Trophoblast cell (in vitro differentiated cells and primary cell): ENCODE results near the gene MOCS3. TPM values are rescaled to one million over a fixed set of nuclear protein-coding genes. Genes with fewer than 3 reads are reported as not detected.

Experiments
- DNase-seq, 2 donors: peaks; one replicate each; pipeline ENCODE4 v3.0.0-alpha.2; 2016
- H2AFZ ChIP-seq: 2 replicates; pipeline ENCODE4 v1.6.1; 2013; ENCODE audit warnings: low read length, moderate library complexity, mild to moderate bottlenecking; ENCODE audit not compliant: insufficient read depth, poor library complexity
- H2AK5ac ChIP-seq: 2 replicates; pipeline ENCODE4 v1.6.1; 2013; ENCODE audit warnings: mild to moderate bottlenecking, low read length
- H2BK120ac ChIP-seq: 2 replicates; pipeline ENCODE4 v1.6.1; 2013; ENCODE audit warnings: low read length, mild to moderate bottlenecking, moderate library complexity; ENCODE audit not compliant: insufficient read depth, poor library complexity
- H2BK12ac ChIP-seq: 2 replicates; pipeline ENCODE4 v1.6.1; 2013; ENCODE audit warnings: mild to moderate bottlenecking, low read length, moderate library complexity
- H2BK5ac ChIP-seq: 2 replicates; pipeline ENCODE4 v1.6.1; 2013; ENCODE audit warnings: low read length, low read depth, moderate library complexity, mild to moderate bottlenecking; ENCODE audit not compliant: poor library complexity
- H3K14ac ChIP-seq: 2 replicates; pipeline ENCODE4 v1.6.1; 2013; ENCODE audit warnings: mild to moderate bottlenecking, low read length
- H3K18ac ChIP-seq: 2 replicates; pipeline ENCODE4 v1.6.1; 2013; ENCODE audit warnings: mild to moderate bottlenecking, low read length
- H3K23ac ChIP-seq: 2 replicates; pipeline ENCODE4 v1.6.1; 2013; ENCODE audit warnings: low read length
- H3K27ac ChIP-seq: 2 replicates; pipeline ENCODE4 v1.5.1; 2013; ENCODE audit warnings: low read depth, mild to moderate bottlenecking, inconsistent platforms, low read length, moderate library complexity
- H3K27me3 ChIP-seq: 2 replicates; pipeline ENCODE4 v1.6.1; 2013; ENCODE audit warnings: inconsistent platforms, mild to moderate bottlenecking, low read length, moderate library complexity; ENCODE audit not compliant: insufficient read depth
- H3K36me3 ChIP-seq, 2 experiments: 1 replicate in 1 of 2; 2 replicates in 1 of 2; pipeline ENCODE4 v1.6.1; 2013; ENCODE audit warnings: low read length in 2 of 2, mild to moderate bottlenecking in 2 of 2, moderate library complexity in 1 of 2; ENCODE audit not compliant: insufficient read depth in 2 of 2, control insufficient read depth in 1 of 2
- H3K4ac ChIP-seq: 2 replicates; pipeline ENCODE4 v1.6.1; 2013; ENCODE audit warnings: low read depth, mild to moderate bottlenecking, low read length, moderate library complexity
- H3K4me1 ChIP-seq, 2 experiments: 1 replicate in 1 of 2; 2 replicates in 1 of 2; pipeline ENCODE4 v1.6.1; 2013; ENCODE audit warnings: low read length in 2 of 2, mild to moderate bottlenecking in 2 of 2, moderate library complexity in 1 of 2; ENCODE audit not compliant: insufficient read depth in 2 of 2, control insufficient read depth in 1 of 2
- H3K4me2 ChIP-seq: 2 replicates; pipeline ENCODE4 v1.6.1; 2013; ENCODE audit warnings: inconsistent platforms, mild to moderate bottlenecking, low read length, moderate library complexity
- H3K4me3 ChIP-seq: 2 replicates; pipeline ENCODE4 v1.5.1; 2013; ENCODE audit warnings: mild to moderate bottlenecking, low read depth, low read length, inconsistent platforms
- H3K79me1 ChIP-seq: one replicate; pipeline ENCODE4 v1.6.1; 2013; ENCODE audit warnings: low read length
- H3K79me2 ChIP-seq: 2 replicates; pipeline ENCODE4 v1.6.1; 2013; ENCODE audit warnings: low read length, mild to moderate bottlenecking; ENCODE audit not compliant: control insufficient read depth, insufficient read depth, poor library complexity
- H3K9ac ChIP-seq: 2 replicates; pipeline ENCODE4 v1.6.1; 2013; ENCODE audit warnings: mild to moderate bottlenecking, low read length
- H3K9me3 ChIP-seq: 2 replicates; pipeline ENCODE4 v1.6.1; 2013; ENCODE audit warnings: low read depth, mild to moderate bottlenecking, control low read depth, inconsistent platforms, low read length; ENCODE audit not compliant: insufficient read depth
- H4K12ac ChIP-seq: 2 replicates; pipeline ENCODE4 v1.6.1; 2013; ENCODE audit warnings: low read depth, mild to moderate bottlenecking, low read length, moderate library complexity
- H4K8ac ChIP-seq: 2 replicates; pipeline ENCODE4 v1.6.1; 2013; ENCODE audit warnings: low read depth, mild to moderate bottlenecking, low read length, moderate library complexity
- H4K91ac ChIP-seq: one replicate; pipeline ENCODE4 v1.6.1; 2013; ENCODE audit warnings: low read depth, mild to moderate bottlenecking, low read length, moderate library complexity
- WGBS: extraction: QIAGEN DNeasy Blood & Tissue Kit; methylation state at CpG from one replicate; pipeline ENCODE4 v1.1.7; 2013; ENCODE audit warnings: missing lambda C conversion rate; ENCODE audit not compliant: insufficient read length, insufficient coverage; ENCODE audit errors: extremely low coverage; 5-methylcytosine and 5-hydroxymethylcytosine counted together
- polyA plus RNA-seq: library from polyadenylated mRNA; stranded (reverse); fragments of 200-250 nt; gene quantifications from 2 replicates; pipeline ENCODE4 v1.2.3, GENCODE V29; 2013

The MOCS3 gene
- polyA plus RNA-seq, result 2.7 and 2.9 TPM in 2 replicates

- Histone ChIP-seq H3K14ac (peak within 1 kb of the TSS; percentile 22), H3K79me2 (peaks cover 11% of the 10 kb centered on the region), H3K79me1 (peaks cover 6% of the 10 kb centered on the region), H3K4me2 (peak within 1 kb of the TSS; percentile 98), H4K91ac (peak within 1 kb of the TSS; percentile 72), H3K4me3 (peak within 1 kb of the TSS; percentile 99), H3K18ac (peak within 1 kb of the TSS; percentile 19), H3K27me3 (no peaks in the 10 kb centered on the region), H3K9ac (peak within 1 kb of the TSS; percentile 96), H4K12ac (peak within 1 kb of the TSS; percentile 36), H2BK5ac (peak within 1 kb of the TSS; percentile 47), H4K8ac (peak within 1 kb of the TSS; percentile 93), H2AK5ac (no peak within 1 kb of the TSS), H3K27ac (no peak within 1 kb of the TSS), H3K23ac (no peak within 1 kb of the TSS), H3K4ac (peak within 1 kb of the TSS; percentile 98), H3K36me3 (no peaks in the 10 kb centered on the region), H2BK120ac (peak within 1 kb of the TSS; percentile 47), H2BK12ac (no peak within 1 kb of the TSS), H3K9me3 (no peaks in the 10 kb centered on the region), H3K4me1 (peaks cover 10 to 11% of the 10 kb centered on the region in 2 experiments), H2AFZ (peak within 1 kb of the TSS; percentile 64)
- peak; percentile 87 to 96 for DNase-seq
- no CpG with 5 or more reads among the region's 67 CpGs for WGBS
Measured at GRCh38 chr20:50958615-50959542, at the start of gene MOCS3. Gene MOCS3 (plus strand): TSS chr20:50958818. CDS start chr20:50958843, 25 bp downstream.

- Histone ChIP-seq H3K9ac (no peak overlapping the region), H3K9me3 (no peaks in the 10 kb centered on the region), H4K12ac (no peak overlapping the region), H3K18ac (no peak overlapping the region), H3K4ac (peak overlapping the region; percentile 86), H2AFZ (no peak overlapping the region), H2AK5ac (no peak overlapping the region), H3K14ac (no peak overlapping the region), H3K27me3 (no peaks in the 10 kb centered on the region), H3K36me3 (peaks cover 9 to 11% of the 10 kb centered on the region in 2 experiments), H4K91ac (no peak overlapping the region), H3K4me1 (peaks cover 0 to 3% of the 10 kb centered on the region in 2 experiments), H4K8ac (no peak overlapping the region), H3K79me1 (no peaks in the 10 kb centered on the region), H2BK120ac (no peak overlapping the region), H2BK12ac (no peak overlapping the region), H2BK5ac (no peak overlapping the region), H3K27ac (no peak overlapping the region), H3K23ac (no peak overlapping the region), H3K79me2 (peaks cover 29% of the 10 kb centered on the region), H3K4me2 (no peak overlapping the region), H3K4me3 (no peak overlapping the region)
- WGBS, result no CpG with 5 or more reads among the region's 3 CpGs
- no peak for DNase-seq
Measured at GRCh38 chr20:50909413-50909812, 49.2 kb upstream of the MOCS3 start.

GRCh38 chr20:50911030-50911429 is 47.6 kb upstream of the MOCS3 start:
- Histone ChIP-seq H2BK5ac (no peak overlapping the region), H3K79me2 (peaks cover 28% of the 10 kb centered on the region), H3K79me1 (no peaks in the 10 kb centered on the region), H2AK5ac (no peak overlapping the region), H3K4me2 (no peak overlapping the region), H4K8ac (no peak overlapping the region), H3K18ac (no peak overlapping the region), H2AFZ (no peak overlapping the region), H3K9me3 (no peaks in the 10 kb centered on the region), H3K4me1 (peaks cover 0 to 3% of the 10 kb centered on the region in 2 experiments), H4K91ac (no peak overlapping the region), H3K4ac (peak overlapping the region; percentile 100), H3K27ac (no peak overlapping the region), H3K23ac (no peak overlapping the region), H4K12ac (no peak overlapping the region), H3K27me3 (no peaks in the 10 kb centered on the region), H3K14ac (no peak overlapping the region), H3K4me3 (no peak overlapping the region), H2BK12ac (no peak overlapping the region), H2BK120ac (no peak overlapping the region), H3K36me3 (peaks cover 11% of the 10 kb centered on the region in 2 experiments), H3K9ac (no peak overlapping the region)
- WGBS, result no CpG with 5 or more reads among the region's 3 CpGs
- peak in 1 of 2 donors; percentile 23 for DNase-seq

GRCh38 chr20:50911716-50912115 is 46.9 kb upstream of the MOCS3 start:
- H2AK5ac ChIP-seq, result no peak overlapping the region
- H4K91ac ChIP-seq, result no peak overlapping the region
- H3K9me3 ChIP-seq, result no peaks in the 10 kb centered on the region
- no peak overlapping the region for H2BK120ac ChIP-seq
- H3K18ac ChIP-seq, result no peak overlapping the region
- H3K27me3 ChIP-seq, result no peaks in the 10 kb centered on the region
- H3K23ac ChIP-seq, result no peak overlapping the region
- no peak overlapping the region for H2BK12ac ChIP-seq
- no CpG with 5 or more reads among the region's 1 CpG for WGBS
- H2BK5ac ChIP-seq, result no peak overlapping the region
- H3K79me2 ChIP-seq, result peaks cover 28% of the 10 kb centered on the region
- no peak overlapping the region for H4K8ac ChIP-seq
- H3K79me1 ChIP-seq, result no peaks in the 10 kb centered on the region
- H2AFZ ChIP-seq, result no peak overlapping the region
- no peak overlapping the region for H4K12ac ChIP-seq
- H3K36me3 ChIP-seq, result peaks cover 11% of the 10 kb centered on the region in 2 experiments
- H3K4ac ChIP-seq, result peak overlapping the region; percentile 70
- no peak overlapping the region for H3K4me2 ChIP-seq
- H3K27ac ChIP-seq, result no peak overlapping the region
- peaks cover 0 to 3% of the 10 kb centered on the region in 2 experiments for H3K4me1 ChIP-seq
- no peak for DNase-seq
- no peak overlapping the region for H3K4me3 ChIP-seq
- no peak overlapping the region for H3K9ac ChIP-seq
- H3K14ac ChIP-seq, result no peak overlapping the region
